DOHH2 (cell line): Measurements from ENCODE around the gene TBCD.
A peak's percentile ranks its signal among the peaks of the same experiment; 100 is the strongest.

Experiments used
- H3F3A ChIP-seq: fragments of 200-600 bp; sonication (generic), shearing (Covaris generic); 2 replicates; pipeline ENCODE4 v1.6.0; 2016; ENCODE audit warnings: antibody characterized with exemption, mild to moderate bottlenecking; ENCODE audit not compliant: control insufficient read depth, insufficient read depth
- H3K27ac ChIP-seq: fragments of 200-600 bp; sonication (generic); 2 replicates; pipeline ENCODE4 v1.5.1; 2014; ENCODE audit warnings: low read depth, mild to moderate bottlenecking, low read length, moderate library complexity
- H3K27me3 ChIP-seq: fragments of 200-600 bp; sonication (generic); 2 replicates; pipeline ENCODE4 v1.6.1; 2014; ENCODE audit warnings: mild to moderate bottlenecking, low read length, mixed read lengths; ENCODE audit not compliant: control insufficient read depth
- H3K36me3 ChIP-seq: fragments of 200-600 bp; sonication (generic); 2 replicates; pipeline ENCODE4 v1.6.1; 2014; ENCODE audit warnings: mild to moderate bottlenecking, low read length, moderate library complexity, mixed read lengths; ENCODE audit not compliant: control insufficient read depth
- H3K4me1 ChIP-seq: fragments of 200-600 bp; sonication (generic); 2 replicates; pipeline ENCODE4 v1.6.1; 2014; ENCODE audit warnings: mild to moderate bottlenecking, low read length, mixed read lengths; ENCODE audit not compliant: control insufficient read depth
- H3K4me2 ChIP-seq: fragments of 200-600 bp; sonication (generic); 2 replicates; pipeline ENCODE4 v1.6.0; 2014; ENCODE audit warnings: mild to moderate bottlenecking, low read length, moderate library complexity
- H3K4me3 ChIP-seq: fragments of 200-600 bp; sonication (generic); 2 replicates; pipeline ENCODE4 v1.5.1; 2014; ENCODE audit warnings: mild to moderate bottlenecking, low read length, mixed read lengths
- H3K79me2 ChIP-seq: fragments of 200-600 bp; sonication (generic); 2 replicates; pipeline ENCODE4 v1.6.1; 2014; ENCODE audit warnings: mild to moderate bottlenecking, low read length, mixed read lengths; ENCODE audit not compliant: control insufficient read depth
- H3K9me2 ChIP-seq: fragments of 200-600 bp; sonication (generic); replicated peaks from 2 replicates; pipeline ENCODE4 v1.6.1; 2014; ENCODE audit warnings: mild to moderate bottlenecking, low read length, mixed read lengths; ENCODE audit not compliant: control insufficient read depth
- H3K9me3 ChIP-seq: fragments of 200-600 bp; sonication (generic); 2 replicates; pipeline ENCODE4 v1.6.1; 2014; ENCODE audit warnings: antibody characterized with exemption, low read length, mixed read lengths; ENCODE audit not compliant: control insufficient read depth, insufficient read depth
- H4K20me1 ChIP-seq: fragments of 200-600 bp; sonication (generic); 2 replicates; pipeline ENCODE4 v1.6.0; 2014; ENCODE audit warnings: low read depth, mild to moderate bottlenecking, antibody characterized with exemption, low read length, moderate library complexity; ENCODE audit not compliant: control insufficient read depth, insufficient read depth
- CTCF ChIP-seq: fragments of 200-600 bp; sonication (generic); IDR thresholded peaks from one replicate; pipeline ENCODE4 v1.5.1; 2014; ENCODE audit warnings: antibody characterized with exemption, mild to moderate bottlenecking, low read depth, low read length; ENCODE audit not compliant: poor library complexity, severe bottlenecking
- EZH2phosphoT487 ChIP-seq: fragments of 200-600 bp; sonication (generic); IDR thresholded peaks from 2 replicates; pipeline ENCODE4 v1.6.1; 2017; ENCODE audit warnings: borderline replicate concordance, mild to moderate bottlenecking, antibody characterized with exemption, low read length, moderate library complexity, mixed read lengths

The TBCD gene

DNA sequence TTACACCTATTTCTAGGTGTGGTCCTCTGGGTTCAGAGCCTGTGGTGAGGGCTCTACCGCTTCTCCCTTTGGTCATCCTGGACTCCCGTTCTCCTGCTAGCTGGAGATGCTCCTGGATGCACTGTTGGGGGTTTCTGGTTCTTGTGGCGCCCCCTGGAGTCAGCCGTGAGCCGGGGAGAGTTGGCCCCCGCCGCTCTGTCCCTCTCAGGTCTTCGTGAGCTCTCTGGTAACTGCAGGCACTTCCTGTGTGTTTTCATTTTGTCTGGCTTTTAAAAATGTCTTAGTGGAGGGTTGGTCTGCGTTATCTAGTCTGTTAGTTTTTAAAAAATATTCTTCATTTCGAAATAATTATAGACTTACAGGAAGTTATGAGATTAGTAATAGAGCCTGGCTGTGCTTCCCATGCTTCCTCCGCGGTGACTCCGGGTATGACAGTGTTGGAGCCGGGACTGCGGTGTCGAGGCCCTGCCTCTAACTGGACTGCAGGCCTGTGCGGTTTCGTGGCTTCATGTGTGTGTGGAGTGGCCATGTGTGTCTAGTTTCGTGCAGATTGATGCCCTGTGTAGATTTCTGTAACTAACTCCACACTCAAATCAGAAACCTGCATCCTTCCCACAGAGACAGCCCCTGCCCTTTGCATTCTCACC is 166.0 kb downstream of the TBCD start:
- H3K27me3 ChIP-seq = no peaks in the 10 kb centered on the region
- peaks cover 38% of the 10 kb centered on the region for H3K4me1 ChIP-seq
- no peak overlapping the region for H3K4me2 ChIP-seq
- H3K9me3 ChIP-seq = no peaks in the 10 kb centered on the region
- TF ChIP-seq CTCF (peak; percentile 78), EZH2phosphoT487 (no peak)
- no peak overlapping the region for H3K4me3 ChIP-seq
- peaks cover 3% of the 10 kb centered on the region; the same call in 1 of the 2 replicates for H3K36me3 ChIP-seq
- H3K27ac ChIP-seq = no peak overlapping the region
- H4K20me1 ChIP-seq = no peaks in the 10 kb centered on the region
- 0 out of 2 replicates have a peak, but pooled peaks cover 5% of the 10 kb centered on the region for H3F3A ChIP-seq
- H3K79me2 ChIP-seq = no peaks in the 10 kb centered on the region
- no peaks in the 10 kb centered on the region for H3K9me2 ChIP-seq

- Histone ChIP-seq H3K9me2 (no peaks in the 10 kb centered on the region), H3F3A (0 out of 2 replicates have a peak, but pooled peaks cover 5% of the 10 kb centered on the region), H4K20me1 (no peaks in the 10 kb centered on the region), H3K36me3 (peaks cover 4% of the 10 kb centered on the region; the same call in 1 of the 2 replicates), H3K9me3 (no peaks in the 10 kb centered on the region), H3K79me2 (no peaks in the 10 kb centered on the region), H3K4me3 (no peak overlapping the region), H3K4me1 (peaks cover 38% of the 10 kb centered on the region), H3K27me3 (no peaks in the 10 kb centered on the region), H3K27ac (no peak overlapping the region), H3K4me2 (no peak overlapping the region)
- TF ChIP-seq CTCF = no peak
- no peak for TF ChIP-seq EZH2phosphoT487
Measured at GRCh38 chr17:82918508-82918907, 166.6 kb downstream of the TBCD start.

GRCh38 chr17:82920150-82920549 is 168.3 kb downstream of the TBCD start:
- Histone ChIP-seq H3K79me2 (no peaks in the 10 kb centered on the region), H4K20me1 (no peaks in the 10 kb centered on the region), H3K4me3 (no peak overlapping the region), H3K27me3 (no peaks in the 10 kb centered on the region), H3K27ac (no peak overlapping the region), H3K9me3 (no peaks in the 10 kb centered on the region), H3K36me3 (peaks cover 9% of the 10 kb centered on the region; the same call in 1 of the 2 replicates), H3K4me1 (peaks cover 24% of the 10 kb centered on the region), H3K9me2 (no peaks in the 10 kb centered on the region), H3F3A (0 out of 2 replicates have a peak, but pooled peaks cover 5% of the 10 kb centered on the region), H3K4me2 (no peak overlapping the region)
- TF ChIP-seq CTCF = no peak
- no peak for TF ChIP-seq EZH2phosphoT487
